ENCODE measurements around the gene AK5.
"Not testable (repeated sequence)": the region's sequence is repeated elsewhere in the genome, so short reads cannot be mapped to it uniquely, and the experiment has no call there.

Gene AK5

DNA sequence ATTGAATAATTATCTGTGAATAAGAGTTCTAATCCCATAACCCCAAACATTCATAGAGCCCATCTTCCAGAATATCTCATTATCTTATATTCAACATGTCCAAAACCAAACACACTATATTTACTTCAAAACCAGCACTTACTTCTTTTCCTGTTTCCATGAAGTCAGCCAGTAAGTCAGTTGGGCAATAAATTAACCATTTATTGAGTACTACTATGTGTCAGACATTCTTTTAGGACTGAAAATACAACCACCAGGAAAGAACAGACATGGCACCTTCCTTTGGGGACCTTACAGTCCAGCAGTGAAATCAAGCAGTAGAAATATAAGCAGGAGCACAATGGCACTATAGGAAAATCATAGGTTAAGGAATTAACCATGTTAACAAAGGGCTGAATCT lies 8.8 kb downstream of the AK5 start:
- DNase-seq = no peak

DNA sequence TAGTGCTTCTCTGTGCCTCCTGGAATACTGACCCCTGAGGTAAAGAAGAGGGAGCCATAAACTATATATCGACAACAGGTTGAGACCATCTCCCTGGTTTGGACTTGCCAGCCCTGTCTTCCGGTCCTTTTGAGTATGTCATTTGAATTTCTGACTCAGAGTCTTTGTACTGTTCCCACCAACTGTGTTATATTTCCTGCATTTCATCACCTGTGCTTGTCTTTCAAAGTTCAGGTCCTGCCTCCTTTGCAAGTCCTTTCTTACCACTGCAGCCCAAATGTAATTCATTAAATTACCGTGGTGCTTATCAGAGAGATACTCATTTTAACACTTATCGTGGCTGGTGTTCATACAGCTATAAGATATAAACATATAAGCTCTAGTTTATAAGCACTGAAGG lies 10.7 kb downstream of the AK5 start:
- DNase-seq = no peak

GRCh38 chr1:77300566-77300965 lies 18.7 kb downstream of the AK5 start:
- DNase-seq = no peak

DNA sequence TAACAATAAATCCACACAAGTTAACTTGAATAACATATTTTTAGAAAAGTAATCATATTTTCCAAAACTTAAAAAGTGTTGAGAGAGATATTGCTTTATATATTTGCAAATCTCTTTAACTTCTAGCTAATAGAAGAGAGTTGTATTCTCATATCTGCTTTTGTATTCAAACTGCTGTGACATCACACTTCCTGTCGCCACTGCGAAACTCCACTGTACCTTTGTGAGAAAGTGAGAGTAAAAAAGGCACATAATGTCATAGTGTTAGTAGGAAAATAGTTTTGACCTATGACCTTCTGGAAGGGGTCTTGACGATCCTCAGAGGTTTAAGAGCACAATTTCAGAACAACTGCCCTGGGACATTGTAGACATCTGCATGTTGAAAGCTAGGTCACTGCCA lies 21.6 kb downstream of the AK5 start:
- no peak for DNase-seq

- DNase-seq = no peak
These were observed 27.2 kb downstream of the AK5 start for GRCh38 chr1:77308889-77309621.

DNA sequence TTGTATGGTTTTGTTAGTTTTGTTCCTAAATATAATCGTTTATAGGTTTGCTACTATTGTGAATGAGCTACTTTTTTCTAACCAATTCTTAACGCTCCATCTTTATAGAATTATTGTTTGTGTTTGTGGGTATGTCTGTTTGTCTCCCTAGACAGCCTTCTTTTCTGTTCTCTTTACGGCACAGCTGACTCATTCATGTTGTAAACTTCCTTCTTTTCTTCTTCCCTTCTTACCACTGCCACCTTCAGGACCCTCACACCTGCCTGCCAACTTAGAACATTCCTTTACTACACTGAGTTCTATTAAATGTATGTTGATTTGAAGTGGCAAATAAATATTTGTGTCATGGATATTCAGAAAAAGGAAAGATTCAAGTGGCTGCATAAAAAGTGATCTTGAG lies 29.1 kb downstream of the AK5 start:
- no peak for DNase-seq

DNA sequence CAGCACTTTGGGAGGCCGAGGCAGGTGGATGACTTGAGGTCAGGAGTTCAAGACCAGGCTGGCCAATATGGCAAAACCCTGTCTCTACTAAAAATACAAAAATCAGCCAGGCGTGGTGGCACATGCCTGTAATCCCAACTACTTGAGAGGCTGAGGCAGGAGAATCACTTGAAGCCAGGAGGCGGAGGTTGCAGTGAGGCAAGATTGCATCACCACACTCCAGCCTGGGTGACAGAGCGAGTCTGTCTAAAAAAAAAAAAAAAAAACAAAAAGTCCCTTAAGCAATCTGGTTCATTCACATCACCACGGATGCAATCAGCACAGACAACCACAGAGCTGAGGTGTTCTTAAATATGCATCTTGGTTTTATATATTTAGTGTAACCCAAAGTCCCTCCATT lies 30.5 kb downstream of the AK5 start:
- DNase-seq = not testable (repeated sequence)

- peak; percentile 59 for DNase-seq
These were observed 31.7 kb downstream of the AK5 start for GRCh38 chr1:77313491-77313890.

GRCh38 chr1:77316006-77316405 lies 34.2 kb downstream of the AK5 start:
- DNase-seq = no peak

- DNase-seq = no peak
These were observed 35.1 kb downstream of the AK5 start for GRCh38 chr1:77316966-77317365.

GRCh38 chr1:77319036-77319705 lies 37.4 kb downstream of the AK5 start:
- no peak for DNase-seq

DNA sequence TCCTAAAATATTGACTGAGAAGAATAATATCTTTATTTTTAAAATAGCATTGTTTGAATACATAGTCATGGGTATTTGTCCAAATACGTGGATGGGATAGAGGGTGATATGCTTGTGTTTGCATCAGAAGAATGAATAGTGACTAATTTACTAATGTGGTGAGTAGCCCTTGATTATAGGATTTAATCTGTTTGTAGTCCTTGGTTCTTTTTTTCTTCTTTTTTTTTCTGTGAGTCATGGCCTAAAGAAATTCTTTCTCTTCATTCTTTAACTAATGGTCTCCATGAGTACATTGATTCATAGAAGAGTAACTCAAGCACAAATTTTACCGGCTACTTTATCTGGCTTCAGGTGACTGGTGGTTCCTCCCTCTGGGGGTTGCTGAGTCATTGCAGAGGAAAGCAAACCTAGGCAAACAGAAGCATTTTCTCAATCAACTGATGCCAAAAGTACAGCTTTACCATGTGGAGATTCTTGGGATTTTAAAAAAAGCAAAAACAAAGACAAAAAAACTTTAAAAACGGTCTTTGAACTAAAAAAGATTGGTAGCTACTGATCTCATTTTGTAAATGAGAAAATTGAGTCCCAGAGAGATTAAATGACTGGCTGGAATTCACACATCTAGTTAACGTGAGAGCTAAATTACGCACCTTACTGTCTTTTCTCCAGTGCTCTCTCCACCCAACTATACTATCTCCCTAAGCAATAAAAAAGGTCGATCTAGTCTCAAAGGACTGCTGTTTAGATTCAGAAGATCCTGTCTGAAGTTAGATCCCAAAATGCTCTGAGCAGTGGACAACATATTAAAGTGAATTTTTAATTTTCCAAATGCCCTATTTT lies 40.5 kb downstream of the AK5 start:
- peak; percentile 54 for DNase-seq

- DNase-seq = no peak
These were observed 51.7 kb downstream of the AK5 start for GRCh38 chr1:77333501-77333900.

- no peak for DNase-seq
These were observed 54.9 kb downstream of the AK5 start for GRCh38 chr1:77336729-77337128.

DNA sequence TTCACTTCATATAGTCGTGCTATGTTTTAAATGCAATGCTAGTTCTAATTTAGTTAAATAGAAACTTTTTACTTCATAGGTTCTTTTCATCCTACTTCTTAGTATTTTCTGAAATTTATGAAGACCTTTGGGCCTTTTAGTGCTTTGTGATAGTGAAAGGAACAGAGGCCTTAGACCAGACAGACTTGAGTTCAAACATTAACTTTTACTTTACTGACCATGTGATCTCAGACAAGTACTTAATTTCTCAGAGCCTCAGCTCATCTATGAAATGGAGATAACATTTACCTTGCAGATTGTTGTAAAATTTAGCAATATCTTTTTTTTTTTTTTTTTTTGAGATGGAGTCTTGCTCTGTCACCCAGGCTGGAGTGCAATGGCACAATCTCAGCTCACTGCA lies 57.5 kb downstream of the AK5 start:
- no peak for DNase-seq

- DNase-seq = no peak
These were observed 59.4 kb downstream of the AK5 start for GRCh38 chr1:77341195-77341594.

- DNase-seq = peak; percentile 49
These were observed 60.9 kb downstream of the AK5 start for GRCh38 chr1:77342745-77343144.

DNA sequence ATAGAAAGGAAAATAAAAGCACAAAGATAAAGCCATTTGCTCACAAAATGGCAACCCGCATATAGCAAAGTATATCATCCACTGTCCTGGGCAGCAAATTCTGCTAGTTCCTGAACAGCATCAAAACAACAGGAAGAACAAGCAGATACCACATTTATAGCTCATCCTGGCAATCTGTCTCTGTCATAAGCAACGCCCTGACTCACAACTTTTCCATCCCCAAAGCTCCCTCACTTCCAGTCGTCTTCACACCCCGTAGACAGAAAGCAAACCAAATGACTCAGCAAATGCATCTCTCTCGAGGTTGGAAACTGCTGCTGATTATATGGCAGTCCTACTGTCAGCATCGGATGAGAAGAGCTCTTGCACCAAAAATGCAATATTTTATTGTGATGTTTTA lies 65.8 kb downstream of the AK5 start:
- peak; percentile 11 for DNase-seq

GRCh38 chr1:77348549-77348948 lies 66.7 kb downstream of the AK5 start:
- DNase-seq = no peak

GRCh38 chr1:77349275-77349674 lies 67.5 kb downstream of the AK5 start:
- DNase-seq = no peak

- DNase-seq = no peak
These were observed 68.4 kb downstream of the AK5 start for GRCh38 chr1:77350012-77350770.

DNA sequence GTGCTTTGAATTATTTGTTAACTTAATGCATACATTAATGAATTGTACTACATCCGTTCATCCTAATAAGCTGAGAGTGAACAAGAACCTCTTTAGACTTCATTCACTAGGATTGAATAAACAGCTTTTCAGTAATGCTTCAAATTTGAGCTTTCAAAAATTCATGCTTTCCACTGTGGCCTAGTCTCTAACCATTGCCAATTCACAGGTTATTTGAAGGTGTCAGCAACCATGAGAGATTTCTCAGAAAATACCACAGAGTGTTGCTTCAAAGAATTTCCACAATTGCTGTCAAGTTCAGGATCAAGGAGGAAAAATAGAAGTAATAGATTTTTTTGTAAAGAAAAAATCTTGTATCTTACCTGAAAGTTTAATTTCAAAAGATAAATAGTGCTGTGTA lies 72.7 kb downstream of the AK5 start:
- no peak for DNase-seq

- DNase-seq = no peak
These were observed 73.2 kb downstream of the AK5 start for GRCh38 chr1:77355010-77355409.
